ENCODE data around the gene SYPL1.

Gene SYPL1

GRCh38 chr7:106111655-106112117 lies 426 bp downstream of the SYPL1 start:
- TF ChIP-seq CTCF (IDR thresholded peaks at IDR 0.05; ENCODE audit: poor library complexity, severe bottlenecking), result no peak
- Histone ChIP-seq H3K4me1 (ENCODE audit: insufficient read depth, poor library complexity, severe bottlenecking) (peaks cover 22% of the 10 kb centered on the region), H3K27ac (ENCODE audit: poor library complexity, severe bottlenecking) (peak overlapping the region; percentile 76), H3K4me3 (ENCODE audit: severe bottlenecking) (peak overlapping the region; percentile 93), H3K27me3 (ENCODE audit: insufficient read depth, poor library complexity, severe bottlenecking) (no peaks in the 10 kb centered on the region), H3K9me3 (ENCODE audit: severe bottlenecking) (no peaks in the 10 kb centered on the region), H3K36me3 (ENCODE audit: low read depth) (peaks cover 32% of the 10 kb centered on the region)
- ATAC-seq (ENCODE audit: low read depth) (peak; percentile 66), DNase-seq (ENCODE audit: low spot score) (no peak)

DNA sequence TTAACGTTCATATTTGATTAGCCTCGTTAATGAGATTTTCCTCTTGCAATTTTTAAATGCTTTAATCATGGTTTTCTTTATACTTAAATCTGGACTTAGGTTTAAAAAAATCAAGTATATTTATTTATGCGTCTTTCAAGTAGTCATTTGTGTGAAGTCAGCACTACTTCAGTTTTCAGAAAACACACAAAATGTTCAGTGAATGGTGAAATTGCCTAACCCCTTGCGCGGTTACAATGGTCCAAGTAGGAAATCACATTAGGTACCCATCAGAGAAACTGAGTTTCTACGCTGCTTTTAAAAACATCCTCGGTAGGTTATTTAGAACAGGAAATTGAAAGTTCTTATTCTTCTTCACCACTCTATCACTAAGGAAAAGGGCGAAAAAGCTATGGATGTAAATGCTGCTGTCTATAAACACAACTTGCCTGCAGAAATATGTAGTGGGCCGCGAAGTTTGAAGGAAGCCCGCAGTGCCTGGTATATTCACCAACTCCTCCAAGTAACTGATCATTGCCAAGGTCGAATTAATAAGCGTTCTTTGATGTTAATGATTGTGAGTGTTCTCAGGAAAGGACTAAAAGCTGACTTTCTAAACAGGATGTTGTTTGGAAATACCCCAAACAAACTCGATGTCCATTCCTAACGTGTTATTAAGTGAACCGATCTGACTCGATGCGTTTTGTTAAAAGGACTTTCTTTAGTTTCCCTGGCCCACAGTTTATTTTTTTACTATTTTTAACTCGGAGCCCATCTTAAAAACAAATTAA lies 1.0 kb downstream of the SYPL1 start:
- DNase-seq (ENCODE audit: low spot score), result no peak
- no peak for TF ChIP-seq CTCF (IDR thresholded peaks at IDR 0.05; ENCODE audit: poor library complexity, severe bottlenecking)
- peaks cover 35% of the 10 kb centered on the region for H3K36me3 ChIP-seq (ENCODE audit: low read depth)
- peaks cover 22% of the 10 kb centered on the region for H3K4me1 ChIP-seq (ENCODE audit: insufficient read depth, poor library complexity, severe bottlenecking)
- no peak for ATAC-seq (ENCODE audit: low read depth)
- peak overlapping the region; percentile 93 for H3K4me3 ChIP-seq (ENCODE audit: severe bottlenecking)
- no peaks in the 10 kb centered on the region for H3K27me3 ChIP-seq (ENCODE audit: insufficient read depth, poor library complexity, severe bottlenecking)
- H3K9me3 ChIP-seq (ENCODE audit: severe bottlenecking), result no peaks in the 10 kb centered on the region
- H3K27ac ChIP-seq (ENCODE audit: poor library complexity, severe bottlenecking), result peak overlapping the region; percentile 76

DNA sequence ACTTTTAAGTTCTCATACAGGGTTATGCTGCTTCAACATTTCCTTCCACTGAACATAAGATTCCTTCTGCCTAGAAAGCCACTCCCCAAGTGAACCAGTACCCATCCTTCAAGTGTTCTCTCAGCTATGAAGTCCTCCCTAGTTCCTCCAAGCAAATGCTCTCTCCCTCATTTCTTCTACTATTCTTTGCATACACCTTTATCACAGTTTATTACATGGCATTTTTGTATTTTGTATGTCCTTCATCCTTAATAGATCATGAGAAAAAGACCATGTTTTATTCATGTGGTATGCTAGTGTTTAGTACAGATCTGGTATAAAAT lies 1.9 kb downstream of the SYPL1 start:
- ATAC-seq (ENCODE audit: low read depth), result no peak
- Histone ChIP-seq H3K36me3 (ENCODE audit: low read depth) (peaks cover 39% of the 10 kb centered on the region), H3K4me1 (ENCODE audit: insufficient read depth, poor library complexity, severe bottlenecking) (peaks cover 22% of the 10 kb centered on the region), H3K27me3 (ENCODE audit: insufficient read depth, poor library complexity, severe bottlenecking) (no peaks in the 10 kb centered on the region), H3K27ac (ENCODE audit: poor library complexity, severe bottlenecking) (peak overlapping the region; percentile 76), H3K9me3 (ENCODE audit: severe bottlenecking) (no peaks in the 10 kb centered on the region), H3K4me3 (ENCODE audit: severe bottlenecking) (peak overlapping the region; percentile 93)
- TF ChIP-seq CTCF (IDR thresholded peaks at IDR 0.05; ENCODE audit: poor library complexity, severe bottlenecking), result no peak
- DNase-seq (ENCODE audit: low spot score), result no peak

DNA sequence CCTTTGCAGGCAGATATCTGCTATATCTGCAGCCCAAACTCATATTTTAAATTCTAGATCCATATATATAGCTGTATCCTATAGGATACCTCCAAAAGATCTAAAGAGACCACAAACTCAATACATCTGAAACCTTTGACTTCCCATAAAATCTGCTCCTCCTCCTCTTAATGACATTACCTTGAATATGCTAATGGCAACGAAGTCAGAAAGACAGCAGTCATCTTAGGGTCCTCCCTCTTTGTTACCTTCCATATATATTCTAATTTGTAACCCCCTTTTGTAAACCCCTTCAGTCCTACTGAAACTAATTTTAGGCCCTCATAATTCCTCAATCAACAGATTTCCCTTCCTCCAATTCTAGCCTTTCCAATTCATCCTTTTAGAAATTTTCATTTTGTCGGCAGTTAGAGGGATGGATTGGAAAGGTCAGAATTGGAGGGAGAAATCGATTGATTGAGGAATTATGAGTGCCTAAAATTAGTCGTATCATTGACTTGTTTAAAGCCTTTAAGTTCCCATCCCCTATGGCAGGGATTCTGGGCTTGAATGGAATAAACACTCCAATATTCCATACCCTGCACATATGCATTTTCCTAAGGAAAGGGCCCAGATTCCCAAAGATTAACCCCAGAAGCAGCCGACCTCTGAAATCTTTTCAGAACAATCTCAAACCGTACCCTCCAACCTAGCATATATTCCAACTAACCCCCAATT lies 2.4 kb downstream of the SYPL1 start:
- DNase-seq (ENCODE audit: low spot score), result no peak
- ATAC-seq (ENCODE audit: low read depth), result no peak
- H3K9me3 ChIP-seq (ENCODE audit: severe bottlenecking), result no peaks in the 10 kb centered on the region
- peak overlapping the region; percentile 93 for H3K4me3 ChIP-seq (ENCODE audit: severe bottlenecking)
- no peak for TF ChIP-seq CTCF (IDR thresholded peaks at IDR 0.05; ENCODE audit: poor library complexity, severe bottlenecking)
- H3K27me3 ChIP-seq (ENCODE audit: insufficient read depth, poor library complexity, severe bottlenecking), result no peaks in the 10 kb centered on the region
- H3K4me1 ChIP-seq (ENCODE audit: insufficient read depth, poor library complexity, severe bottlenecking), result peaks cover 22% of the 10 kb centered on the region
- no peak overlapping the region for H3K27ac ChIP-seq (ENCODE audit: poor library complexity, severe bottlenecking)
- H3K36me3 ChIP-seq (ENCODE audit: low read depth), result peaks cover 41% of the 10 kb centered on the region

DNA sequence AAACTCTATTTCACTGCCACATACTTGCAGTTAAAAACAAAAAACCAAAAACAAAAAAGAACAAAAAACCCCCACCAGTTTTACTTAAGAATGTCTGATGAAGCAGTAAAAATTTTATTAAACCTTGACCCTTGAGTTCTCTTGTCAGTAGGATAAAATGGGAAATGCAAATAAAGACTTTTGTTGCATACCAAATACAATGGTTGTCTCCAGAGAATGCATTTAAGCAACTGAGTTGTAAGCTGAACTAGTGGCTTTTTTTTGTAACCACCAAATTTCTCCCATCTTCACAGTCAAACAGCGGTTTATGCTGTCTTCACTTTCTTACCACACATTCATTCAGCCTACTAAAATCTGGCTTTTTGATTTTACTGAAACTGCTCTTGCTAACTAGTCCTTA lies 3.1 kb downstream of the SYPL1 start:
- Histone ChIP-seq H3K27me3 (ENCODE audit: insufficient read depth, poor library complexity, severe bottlenecking) (no peaks in the 10 kb centered on the region), H3K4me1 (ENCODE audit: insufficient read depth, poor library complexity, severe bottlenecking) (peaks cover 22% of the 10 kb centered on the region), H3K36me3 (ENCODE audit: low read depth) (peaks cover 45% of the 10 kb centered on the region), H3K4me3 (ENCODE audit: severe bottlenecking) (no peak overlapping the region), H3K27ac (ENCODE audit: poor library complexity, severe bottlenecking) (no peak overlapping the region), H3K9me3 (ENCODE audit: severe bottlenecking) (no peaks in the 10 kb centered on the region)
- no peak for ATAC-seq (ENCODE audit: low read depth)
- no peak for TF ChIP-seq CTCF (IDR thresholded peaks at IDR 0.05; ENCODE audit: poor library complexity, severe bottlenecking)
- no peak for DNase-seq (ENCODE audit: low spot score)

All from RWPE2 (cell line).